Prostate gland (tissue), 2 donors: ENCODE measurements around the gene MRNIP. TPM values are rescaled to one million over a fixed set of nuclear protein-coding genes. Genes with fewer than 3 reads are reported as not detected.
"Not testable (repeated sequence)": the region's sequence is repeated elsewhere in the genome, so short reads cannot be mapped to it uniquely, and the experiment has no call there.

Source experiments
- DNase-seq: peaks from one replicate; pipeline ENCODE4 v3.0.0-alpha.2; 2019; ENCODE audit warnings: low spot score
- H3K27ac ChIP-seq, 2 donors: fragments of 200-600 bp; sonication (generic); 2 replicates each; pipeline ENCODE4 v1.5.1; 2017 to 2019
- H3K27me3 ChIP-seq: fragments of 200-600 bp; sonication (generic); replicated peaks from 2 replicates; pipeline ENCODE4 v1.5.1; 2019; ENCODE audit not compliant: insufficient read depth
- H3K36me3 ChIP-seq, 2 donors: fragments of 200-600 bp; sonication (generic); 1 replicate in 1 of 2; 2 replicates in 1 of 2; pipeline versions ENCODE4 v1.5.1 to v1.8.1; 2017 to 2019
- H3K4me1 ChIP-seq: fragments of 200-600 bp; sonication (generic); replicated peaks from 2 replicates; pipeline ENCODE4 v1.5.1; 2019
- H3K4me3 ChIP-seq, 2 donors: fragments of 200-600 bp; sonication (generic); 2 replicates each; pipeline ENCODE4 v1.5.1; 2017 to 2019
- H3K9me3 ChIP-seq: fragments of 200-600 bp; sonication (generic); 2 replicates; pipeline ENCODE4 v1.5.1; 2017
- CTCF ChIP-seq, 4 experiments: fragments of 200-600 bp in 2 of 4; fragments of 450-650 bp in 2 of 4; sonication (generic) in 2 of 4; IDR thresholded peaks; 1 replicate in 3 of 4; 2 replicates in 1 of 4; pipeline ENCODE4 v1.5.1; 2016 to 2019; ENCODE audit warnings: antibody characterized with exemption in 4 of 4, mild to moderate bottlenecking in 2 of 4, moderate library complexity in 2 of 4
- POLR2A ChIP-seq: fragments of 450-650 bp; IDR thresholded peaks from one replicate; pipeline ENCODE4 v1.6.1; 2016; ENCODE audit warnings: antibody characterized with exemption, mild to moderate bottlenecking
- POLR2AphosphoS5 ChIP-seq: sonication (generic); formaldehyde crosslinking; IDR thresholded peaks from one replicate; pipeline ENCODE4 v1.6.1; 2017; ENCODE audit warnings: antibody characterized with exemption
- WGBS: methylation state at CpG from one replicate; pipeline ENCODE4 v1.1.5; 2018; 5-methylcytosine and 5-hydroxymethylcytosine counted together
- intact Hi-C: fragments of 100-400 bp; cut with DNase I; formaldehyde crosslinking; loops from one replicate; pipeline ENCODE4 v1.14.2; 2022
- total RNA-seq, 2 donors: library from RNA; depleted of rRNA; stranded (reverse); fragments of >200 nt; gene quantifications; one replicate each; pipeline ENCODE4 v1.1.0, GENCODE V29; 2016

The MRNIP gene
- total RNA-seq, 2 donors from 2014 or later = 30.0 to 55.2 TPM

GRCh38 chr5:179840321-179840720, 18.3 kb downstream of the MRNIP start:
- Histone ChIP-seq H3K4me1 (no peaks in the 10 kb centered on the region), H3K36me3 (peaks cover 8 to 21% of the 10 kb centered on the region in 2 donors), H3K4me3 (no peak overlapping the region), H3K27ac (no peak overlapping the region), H3K27me3 (no peaks in the 10 kb centered on the region), H3K9me3 (no peaks in the 10 kb centered on the region)
- intact Hi-C loops = no loop called here
- WGBS = 92% methylated on average over 11 of the region's 11 CpGs
- no peak for TF ChIP-seq POLR2AphosphoS5
- TF ChIP-seq CTCF (IDR thresholded peaks at IDR 0.05) = no peak
- no peak for TF ChIP-seq POLR2A
- DNase-seq = no peak

- Histone ChIP-seq H3K27ac (no peak overlapping the region), H3K36me3 (peaks cover 8 to 21% of the 10 kb centered on the region in 2 donors), H3K4me3 (no peak overlapping the region), H3K27me3 (no peaks in the 10 kb centered on the region), H3K9me3 (no peaks in the 10 kb centered on the region), H3K4me1 (no peaks in the 10 kb centered on the region)
- intact Hi-C loops = no loop called here
- WGBS = 83% methylated on average over 16 of the region's 16 CpGs
- TF ChIP-seq POLR2A (no peak), CTCF (IDR thresholded peaks at IDR 0.05) (no peak), POLR2AphosphoS5 (no peak)
- no peak for DNase-seq
Measured at GRCh38 chr5:179839328-179840256, 19.0 kb downstream of the MRNIP start.

- no peaks in the 10 kb centered on the region for H3K9me3 ChIP-seq
- TF ChIP-seq CTCF (IDR thresholded peaks at IDR 0.05) (no peak), POLR2A (no peak), POLR2AphosphoS5 (no peak)
- no peak overlapping the region for H3K4me3 ChIP-seq
- no peaks in the 10 kb centered on the region for H3K27me3 ChIP-seq
- 82% methylated on average over 15 of the region's 15 CpGs for WGBS
- no peak for DNase-seq
- no peaks in the 10 kb centered on the region for H3K4me1 ChIP-seq
- intact Hi-C loops = no loop called here
- no peak overlapping the region for H3K27ac ChIP-seq
- peaks cover 21 to 30% of the 10 kb centered on the region in 2 donors for H3K36me3 ChIP-seq
Measured at GRCh38 chr5:179837076-179838011, 21.3 kb downstream of the MRNIP start.

GRCh38 chr5:179836225-179837019, 22.2 kb downstream of the MRNIP start:
- Histone ChIP-seq H3K27me3 (no peaks in the 10 kb centered on the region), H3K9me3 (no peaks in the 10 kb centered on the region), H3K36me3 (peaks cover 21 to 37% of the 10 kb centered on the region in 2 donors), H3K27ac (no peak overlapping the region), H3K4me1 (no peaks in the 10 kb centered on the region), H3K4me3 (no peak overlapping the region)
- no peak for DNase-seq
- 84% methylated on average over 19 of the region's 19 CpGs for WGBS
- intact Hi-C loops = no loop called here
- no peak for TF ChIP-seq POLR2A
- no peak for TF ChIP-seq CTCF (IDR thresholded peaks at IDR 0.05)
- no peak for TF ChIP-seq POLR2AphosphoS5

- H3K27ac ChIP-seq, H3K4me1 ChIP-seq, DNase-seq, H3K4me3 ChIP-seq, H3K9me3 ChIP-seq, intact Hi-C loops, H3K27me3 ChIP-seq: not testable (repeated sequence)
- 96% methylated on average over 24 of the region's 28 CpGs for WGBS
- peaks cover 18 to 44% of the 10 kb centered on the region in 2 donors for H3K36me3 ChIP-seq
Measured at GRCh38 chr5:179834871-179835270, 23.7 kb downstream of the MRNIP start.
